Stimulated activated CD4-positive, alpha-beta T cell treated with anti-CD3 and anti-CD28 coated beads, Interleukin-1b, Interleukin-23, amount 100 ng/mL, for 1 hour (primary cell): ENCODE results near the gene SIGMAR1.

ENCODE experiments used
- DNase-seq, 2 donors: peaks; one replicate each; pipeline ENCODE4 v3.0.0-alpha.2; 2020; ENCODE audit warnings: low read depth in 2 of 2

Gene SIGMAR1

GRCh38 chr9:34637356-34638137 is at the start of gene SIGMAR1:
SIGMAR1 (minus strand) TSS chr9:34637787; CDS start chr9:34637697, 90 bp downstream.
- DNase-seq: peak; percentile 83 to 94

GRCh38 chr9:34686732-34687131 is 49.1 kb upstream of the SIGMAR1 start:
- DNase-seq: no peak

GRCh38 chr9:34686231-34686630 is 48.6 kb upstream of the SIGMAR1 start:
- DNase-seq: no peak

GRCh38 chr9:34685591-34685990 is 48.0 kb upstream of the SIGMAR1 start:
- no peak for DNase-seq

- DNase-seq: no peak
Observed at GRCh38 chr9:34684816-34685215, 47.2 kb upstream of the SIGMAR1 start.

GRCh38 chr9:34684145-34684544 is 46.6 kb upstream of the SIGMAR1 start:
- no peak for DNase-seq

GRCh38 chr9:34675869-34676268 is 38.3 kb upstream of the SIGMAR1 start:
- DNase-seq: no peak

- peak in 1 of 2 donors; percentile 36 for DNase-seq
Observed at GRCh38 chr9:34675048-34675714, 37.6 kb upstream of the SIGMAR1 start.

GRCh38 chr9:34674440-34674839 is 36.9 kb upstream of the SIGMAR1 start:
- DNase-seq: no peak

- DNase-seq: no peak
Observed at GRCh38 chr9:34671307-34671706, 33.7 kb upstream of the SIGMAR1 start.

GRCh38 chr9:34669809-34670562 is 32.4 kb upstream of the SIGMAR1 start:
- DNase-seq: no peak

- peak; percentile 52 to 78 for DNase-seq
Observed at GRCh38 chr9:34665381-34666250, 28.0 kb upstream of the SIGMAR1 start.

GRCh38 chr9:34665067-34665380 is 27.4 kb upstream of the SIGMAR1 start:
- DNase-seq: no peak

- DNase-seq: peak in 1 of 2 donors; percentile 61
Observed at GRCh38 chr9:34664281-34665066, 26.9 kb upstream of the SIGMAR1 start.

- no peak for DNase-seq
Observed at GRCh38 chr9:34663303-34663605, 25.7 kb upstream of the SIGMAR1 start.

GRCh38 chr9:34662526-34663302 is 25.1 kb upstream of the SIGMAR1 start, which contains the start of gene CCL27:
CCL27 (minus strand) TSS chr9:34662657; CDS start chr9:34662633, 24 bp downstream.
- DNase-seq: no peak

- DNase-seq: no peak
Observed at GRCh38 chr9:34659592-34660253, 22.1 kb upstream of the SIGMAR1 start.

GRCh38 chr9:34658461-34658860 is 20.9 kb upstream of the SIGMAR1 start:
- no peak for DNase-seq

GRCh38 chr9:34656992-34657391 is 19.4 kb upstream of the SIGMAR1 start:
- no peak for DNase-seq

GRCh38 chr9:34655394-34655793 is 17.8 kb upstream of the SIGMAR1 start:
- no peak for DNase-seq
